ENCODE data around the gene LGALS7B. TPM values are rescaled to one million over a fixed set of nuclear protein-coding genes. Genes with fewer than 3 reads are reported as not detected.

Gene LGALS7B
- polyA plus RNA-seq, 3 donors = not detected

- no peaks in the 10 kb centered on the region for H3K79me2 ChIP-seq (ENCODE audit: insufficient read depth, low read length)
- H3K27me3 ChIP-seq (ENCODE audit: control insufficient read depth in 2 of 2, insufficient read depth in 2 of 2, low read length in 2 of 2) = no peaks in the 10 kb centered on the region
- H3K27ac ChIP-seq (ENCODE audit: low read depth in 1 of 2, low read length in 2 of 2) = no peak overlapping the region
- H3K4me3 ChIP-seq (replicated peaks in 1 of 3; ENCODE audit: low read depth in 2 of 3, low read length in 3 of 3) = no peak overlapping the region
- Mint-ChIP-seq H3K9me3 (peaks cover 0 to 3% (median 0%) of the 10 kb centered on the region in 7 donors), H3K36me3 (no peaks in the 10 kb centered on the region), H3K27me3 (ENCODE audit: low read depth in 3 of 3) (peaks cover 2 to 4% (median 2%) of the 10 kb centered on the region in 3 donors), H3K27ac (no peak overlapping the region), H3K4me1 (peaks cover 5% of the 10 kb centered on the region), H3K4me3 (no peak overlapping the region)
- H2AFZ ChIP-seq (ENCODE audit: insufficient read depth, low read depth, low read length, poor library complexity, severe bottlenecking) = no peak overlapping the region
- 98% methylated on average over 11 of the region's 12 CpGs for WGBS (ENCODE audit: insufficient coverage)
- no peaks in the 10 kb centered on the region for H4K20me1 ChIP-seq (ENCODE audit: insufficient read depth, low read length)
- intact Hi-C loops (cut with micrococcal nuclease) = no loop called here
- H3K4me1 ChIP-seq (ENCODE audit: control insufficient read depth in 1 of 2, insufficient read depth in 2 of 2, low read length in 2 of 2) = peaks cover 3 to 5% of the 10 kb centered on the region in 2 donors
- no peak for DNase-seq
- H3K9ac ChIP-seq (ENCODE audit: insufficient read depth, low read length, poor library complexity, severe bottlenecking) = no peak overlapping the region
- no peaks in the 10 kb centered on the region for H3K9me3 ChIP-seq (replicated peaks in 1 of 2; ENCODE audit: control insufficient read depth in 1 of 2, insufficient read depth in 1 of 2, low read length in 2 of 2)
- H3K36me3 ChIP-seq (replicated peaks in 1 of 2; ENCODE audit: control insufficient read depth in 1 of 2, insufficient read depth in 2 of 2, low read length in 2 of 2) = no peaks in the 10 kb centered on the region
- TF ChIP-seq CTCF (IDR thresholded peaks at IDR 0.05) = no peak
- no peak overlapping the region for H3K4me2 ChIP-seq (replicated peaks; ENCODE audit: extremely low read depth, low read length, poor library complexity, severe bottlenecking)
Observed at GRCh38 chr19:38801359-38802095, 12.5 kb downstream of the LGALS7B start.

- DNase-seq = no peak
- Mint-ChIP-seq H3K4me3 (no peak overlapping the region), H3K36me3 (no peaks in the 10 kb centered on the region), H3K4me1 (peaks cover 8% of the 10 kb centered on the region), H3K27me3 (ENCODE audit: low read depth in 3 of 3) (peaks cover 1 to 2% (median 2%) of the 10 kb centered on the region in 3 donors), H3K9me3 (no peaks in the 10 kb centered on the region), H3K27ac (no peak overlapping the region)
- intact Hi-C loops (cut with micrococcal nuclease) = no loop called here
- Histone ChIP-seq H3K36me3 (replicated peaks in 1 of 2; ENCODE audit: control insufficient read depth in 1 of 2, insufficient read depth in 2 of 2, low read length in 2 of 2) (no peaks in the 10 kb centered on the region), H3K4me1 (ENCODE audit: control insufficient read depth in 1 of 2, insufficient read depth in 2 of 2, low read length in 2 of 2) (peaks cover 3 to 5% of the 10 kb centered on the region in 2 donors), H2AFZ (ENCODE audit: insufficient read depth, low read depth, low read length, poor library complexity, severe bottlenecking) (no peak overlapping the region), H4K20me1 (ENCODE audit: insufficient read depth, low read length) (no peaks in the 10 kb centered on the region), H3K9me3 (replicated peaks in 1 of 2; ENCODE audit: control insufficient read depth in 1 of 2, insufficient read depth in 1 of 2, low read length in 2 of 2) (no peaks in the 10 kb centered on the region), H3K27ac (ENCODE audit: low read depth in 1 of 2, low read length in 2 of 2) (no peak overlapping the region), H3K4me2 (replicated peaks; ENCODE audit: extremely low read depth, low read length, poor library complexity, severe bottlenecking) (no peak overlapping the region), H3K9ac (ENCODE audit: insufficient read depth, low read length, poor library complexity, severe bottlenecking) (no peak overlapping the region), H3K27me3 (ENCODE audit: control insufficient read depth in 2 of 2, insufficient read depth in 2 of 2, low read length in 2 of 2) (no peaks in the 10 kb centered on the region), H3K79me2 (ENCODE audit: insufficient read depth, low read length) (no peaks in the 10 kb centered on the region), H3K4me3 (replicated peaks in 1 of 3; ENCODE audit: low read depth in 2 of 3, low read length in 3 of 3) (no peak overlapping the region)
- WGBS (ENCODE audit: insufficient coverage) = 80% methylated on average over 1 of the region's 10 CpGs
- TF ChIP-seq CTCF (IDR thresholded peaks at IDR 0.05) = no peak
Observed at GRCh38 chr19:38803543-38803942, 14.5 kb downstream of the LGALS7B start.

All from CD14-positive monocyte (primary cell).